H9 (cell line): ENCODE measurements around the gene IL10RA. TPM values are rescaled to one million over a fixed set of nuclear protein-coding genes. Genes with fewer than 3 reads are reported as not detected.

ENCODE experiments used
- DNase-seq: peaks from one replicate; pipeline ENCODE4 v3.0.0-alpha.2; 2017
- H2AFZ ChIP-seq: one replicate; pipeline ENCODE4 v1.6.1; 2013; ENCODE audit warnings: mild to moderate bottlenecking, low read length, control low read depth, moderate library complexity
- H2AK5ac ChIP-seq: 2 replicates; pipeline ENCODE4 v1.6.1; 2013; ENCODE audit warnings: low read length, control low read depth, mixed read lengths; ENCODE audit not compliant: insufficient read length
- H2BK120ac ChIP-seq: one replicate; pipeline ENCODE4 v1.6.1; 2013; ENCODE audit warnings: low read depth, mild to moderate bottlenecking, low read length, control low read depth, inconsistent platforms; ENCODE audit not compliant: poor library complexity, severe bottlenecking
- H2BK12ac ChIP-seq: 2 replicates; pipeline ENCODE4 v1.6.1; 2013; ENCODE audit warnings: low read length, control low read depth, mixed read lengths, low read depth; ENCODE audit not compliant: insufficient read length
- H2BK15ac ChIP-seq: 2 replicates; pipeline ENCODE4 v1.6.1; 2013; ENCODE audit warnings: low read depth, low read length, control low read depth
- H2BK20ac ChIP-seq: one replicate; pipeline ENCODE4 v1.6.1; 2013; ENCODE audit warnings: low read depth, mild to moderate bottlenecking, low read length, control low read depth, inconsistent platforms; ENCODE audit not compliant: poor library complexity, severe bottlenecking
- H2BK5ac ChIP-seq: 2 replicates; pipeline ENCODE4 v1.6.1; 2013; ENCODE audit warnings: low read length, control low read depth, mixed read lengths; ENCODE audit not compliant: insufficient read length
- H3K14ac ChIP-seq: 2 replicates; pipeline ENCODE4 v1.6.1; 2013; ENCODE audit warnings: low read length, control low read depth; ENCODE audit not compliant: insufficient read depth
- H3K18ac ChIP-seq: 2 replicates; pipeline ENCODE4 v1.6.1; 2013; ENCODE audit warnings: low read depth, mild to moderate bottlenecking, mixed read lengths, low read length, control low read depth; ENCODE audit not compliant: insufficient read length
- H3K23ac ChIP-seq: 2 replicates; pipeline ENCODE4 v1.6.1; 2013; ENCODE audit warnings: low read length, control low read depth, mixed read lengths, low read depth; ENCODE audit not compliant: insufficient read length
- H3K23me2 ChIP-seq: 2 replicates; pipeline ENCODE4 v1.6.1; 2013; ENCODE audit warnings: low read depth, mild to moderate bottlenecking, mixed read lengths, low read length, control low read depth; ENCODE audit not compliant: insufficient read length, poor library complexity, severe bottlenecking
- H3K27ac ChIP-seq: 2 replicates; pipeline ENCODE4 v1.5.1; 2013; ENCODE audit warnings: low read length, control low read depth, mixed read lengths, low read depth; ENCODE audit not compliant: insufficient read length
- H3K27me3 ChIP-seq: 2 replicates; pipeline ENCODE4 v1.6.1; 2013; ENCODE audit warnings: low read length, control low read depth, inconsistent platforms; ENCODE audit not compliant: insufficient read depth
- H3K4ac ChIP-seq: 2 replicates; pipeline ENCODE4 v1.6.1; 2013; ENCODE audit warnings: low read depth, mild to moderate bottlenecking, control low read depth, inconsistent platforms, low read length, moderate library complexity
- H3K4me1 ChIP-seq: 2 replicates; pipeline ENCODE4 v1.6.1; 2013; ENCODE audit warnings: low read length, control low read depth, inconsistent platforms; ENCODE audit not compliant: insufficient read depth
- H3K4me2 ChIP-seq: 2 replicates; pipeline ENCODE4 v1.6.1; 2013; ENCODE audit warnings: low read length, control low read depth, mixed read lengths; ENCODE audit not compliant: insufficient read length, insufficient read depth
- H3K56ac ChIP-seq: 2 replicates; pipeline ENCODE4 v1.6.1; 2013; ENCODE audit warnings: low read depth, mild to moderate bottlenecking, mixed read lengths, low read length, control low read depth; ENCODE audit not compliant: insufficient read length
- H3K79me1 ChIP-seq: 2 replicates; pipeline ENCODE4 v1.6.1; 2013; ENCODE audit warnings: low read depth, mild to moderate bottlenecking, moderate library complexity, low read length, control low read depth, inconsistent platforms; ENCODE audit not compliant: insufficient read depth, poor library complexity, severe bottlenecking
- H3K79me2 ChIP-seq: 2 replicates; pipeline ENCODE4 v1.6.1; 2013; ENCODE audit warnings: low read length, control low read depth, inconsistent platforms; ENCODE audit not compliant: insufficient read depth
- H3K9ac ChIP-seq: 2 replicates; pipeline ENCODE4 v1.6.1; 2013; ENCODE audit warnings: low read length, control low read depth, mixed read lengths; ENCODE audit not compliant: insufficient read length; ENCODE audit errors: extremely low read depth
- H3K9me3 ChIP-seq: one replicate; pipeline ENCODE4 v1.6.1; 2013; ENCODE audit warnings: low read depth, low read length, inconsistent platforms; ENCODE audit not compliant: control insufficient read depth
- H3T11ph ChIP-seq: one replicate; pipeline ENCODE4 v1.6.1; 2013; ENCODE audit warnings: mild to moderate bottlenecking, low read length, control low read depth, inconsistent platforms
- H4K20me1 ChIP-seq: one replicate; pipeline ENCODE4 v1.6.1; 2013; ENCODE audit not compliant: control insufficient read depth, insufficient read length, insufficient read depth
- H4K5ac ChIP-seq: 2 replicates; pipeline ENCODE4 v1.6.1; 2013; ENCODE audit warnings: low read depth, mild to moderate bottlenecking, mixed read lengths, low read length, control low read depth; ENCODE audit not compliant: insufficient read length
- H4K8ac ChIP-seq: replicated peaks from 2 replicates; pipeline ENCODE4 v1.6.1; 2013; ENCODE audit warnings: low read length, control low read depth, mixed read lengths, low read depth; ENCODE audit not compliant: insufficient read length
- H4K91ac ChIP-seq: 2 replicates; pipeline ENCODE4 v1.6.1; 2013; ENCODE audit warnings: low read depth, mild to moderate bottlenecking, moderate library complexity, mixed read lengths, low read length, control low read depth; ENCODE audit not compliant: insufficient read length
- H3K27ac Mint-ChIP-seq, 3 experiments: 2 replicates in 2 of 3; 3 replicates in 1 of 3; pipeline ENCODE4 v1.8.0; 2020 to 2021; ENCODE audit warnings: mixed read lengths in 3 of 3, mild to moderate bottlenecking in 1 of 3, moderate library complexity in 1 of 3
- H3K27me3 Mint-ChIP-seq: 2 replicates; pipeline ENCODE4 v1.8.0; 2021; ENCODE audit warnings: low read depth, mild to moderate bottlenecking, moderate library complexity, mixed read lengths
- H3K36me3 Mint-ChIP-seq, 3 experiments: 2 replicates in 2 of 3; 3 replicates in 1 of 3; pipeline ENCODE4 v1.8.0; 2020 to 2021; ENCODE audit warnings: low read depth in 3 of 3, mixed read lengths in 3 of 3; ENCODE audit not compliant: insufficient read depth in 1 of 3
- H3K4me1 Mint-ChIP-seq, 2 experiments: 2 replicates each; pipeline ENCODE4 v1.8.0; 2020; ENCODE audit warnings: mixed read lengths in 2 of 2
- H3K4me3 Mint-ChIP-seq, 2 experiments: 2 replicates in 1 of 2; 3 replicates in 1 of 2; pipeline ENCODE4 v1.8.0; 2020 to 2021; ENCODE audit warnings: mild to moderate bottlenecking in 2 of 2, mixed read lengths in 2 of 2, moderate library complexity in 1 of 2
- H3K9me3 Mint-ChIP-seq, 2 experiments: 2 replicates in 1 of 2; 3 replicates in 1 of 2; pipeline ENCODE4 v1.8.0; 2020; ENCODE audit warnings: mild to moderate bottlenecking in 2 of 2, mixed read lengths in 2 of 2, moderate library complexity in 1 of 2
- CTCF ChIP-seq: fragments of 200-600 bp; sonication (generic); conservative IDR thresholded peaks from 3 replicates; pipeline ENCODE4 v1.8.0; 2021; ENCODE audit warnings: antibody characterized with exemption, mild to moderate bottlenecking
- WGBS: extraction: QIAGEN DNeasy Blood & Tissue Kit; methylation state at CpG from one replicate; pipeline ENCODE4 v1.1.7; 2013; ENCODE audit warnings: missing lambda C conversion rate, low lambda C conversion rate, mixed read lengths; ENCODE audit not compliant: insufficient read length; ENCODE audit errors: extremely low coverage; 5-methylcytosine and 5-hydroxymethylcytosine counted together
- total RNA-seq: library from RNA; stranded (reverse); gene quantifications from 2 replicates; pipeline ENCODE4 v1.2.1, GENCODE V29; 2021

IL10RA gene
- total RNA-seq, 1 experiment from 2014 or later, result not detected

GRCh38 chr11:117953024-117953671 lies 33.0 kb upstream of the IL10RA start:
- H3K56ac ChIP-seq, result no peak overlapping the region
- TF ChIP-seq CTCF, result no peak
- no peaks in the 10 kb centered on the region for H3K79me2 ChIP-seq
- H3K27ac ChIP-seq, result no peak overlapping the region
- no peak for DNase-seq
- no peaks in the 10 kb centered on the region for H3K79me1 ChIP-seq
- H3K27me3 Mint-ChIP-seq, result peaks cover 17% of the 10 kb centered on the region
- H3K4me3 Mint-ChIP-seq, result no peak overlapping the region
- no peak overlapping the region for H3K9ac ChIP-seq
- WGBS, result no CpG with 5 or more reads among the region's 3 CpGs
- H3K9me3 Mint-ChIP-seq, result no peaks in the 10 kb centered on the region; a peak in 1 of 5 replicates
- H3K27ac Mint-ChIP-seq, result no peak overlapping the region
- H4K20me1 ChIP-seq, result no peaks in the 10 kb centered on the region
- no peak overlapping the region for H3K18ac ChIP-seq
- H2BK15ac ChIP-seq, result no peak overlapping the region
- H3K4me2 ChIP-seq, result no peak overlapping the region
- no peak overlapping the region for H3K14ac ChIP-seq
- H3T11ph ChIP-seq, result no peak overlapping the region
- no peaks in the 10 kb centered on the region for H3K4me1 Mint-ChIP-seq
- H3K4me1 ChIP-seq, result no peaks in the 10 kb centered on the region
- no peak overlapping the region for H2AFZ ChIP-seq
- H3K4ac ChIP-seq, result no peak overlapping the region
- H2BK5ac ChIP-seq, result no peak overlapping the region
- H4K91ac ChIP-seq, result no peak overlapping the region
- no peak overlapping the region for H2BK12ac ChIP-seq
- H2BK20ac ChIP-seq, result no peak overlapping the region
- H3K36me3 Mint-ChIP-seq, result no peaks in the 10 kb centered on the region
- H3K27me3 ChIP-seq, result no peaks in the 10 kb centered on the region
- no peak overlapping the region for H2BK120ac ChIP-seq
- H4K5ac ChIP-seq, result no peak overlapping the region
- H3K23me2 ChIP-seq, result no peaks in the 10 kb centered on the region
- no peak overlapping the region for H2AK5ac ChIP-seq
- H3K9me3 ChIP-seq, result no peaks in the 10 kb centered on the region
- H4K8ac ChIP-seq, result no peak overlapping the region
- no peak overlapping the region for H3K23ac ChIP-seq
